HG03354 (cell line): ENCODE data around the gene SLC22A12.

Experiments
- ATAC-seq: cut with Tn5 transposase; IDR thresholded peaks from one replicate; pipeline ENCODE4 v1.9.1; 2021; ENCODE audit warnings: mild to moderate bottlenecking; ENCODE audit not compliant: unreplicated experiment, poor library complexity, severe bottlenecking

SLC22A12 gene

GRCh38 chr11:64641596-64642417 lies 50.8 kb downstream of the SLC22A12 start:
- ATAC-seq = no peak

GRCh38 chr11:64642418-64642735 lies 51.4 kb downstream of the SLC22A12 start:
- no peak for ATAC-seq

GRCh38 chr11:64642871-64643255 lies 51.8 kb downstream of the SLC22A12 start:
- ATAC-seq = no peak

GRCh38 chr11:64643256-64643881 lies 52.3 kb downstream of the SLC22A12 start:
- ATAC-seq = no peak

- ATAC-seq = no peak
These were observed 53.1 kb downstream of the SLC22A12 start for GRCh38 chr11:64643920-64644646.

- ATAC-seq = no peak
These were observed 53.7 kb downstream of the SLC22A12 start for GRCh38 chr11:64644647-64645275.

GRCh38 chr11:64647019-64647779 lies 56.2 kb downstream of the SLC22A12 start:
- ATAC-seq = no peak

- ATAC-seq = no peak
These were observed 57.5 kb downstream of the SLC22A12 start for GRCh38 chr11:64648551-64648950.

- ATAC-seq = no peak
These were observed 58.3 kb downstream of the SLC22A12 start for GRCh38 chr11:64649291-64649697.

- no peak for ATAC-seq
These were observed 60.0 kb downstream of the SLC22A12 start for GRCh38 chr11:64650923-64651523.
